Epithelial cell of esophagus (primary cell): Measurements from ENCODE around the gene PGD.

Experiments
- DNase-seq: peaks from one replicate; pipeline ENCODE4 v3.0.0; 2010; ENCODE audit warnings: low read depth
- H3K4me3 ChIP-seq: 2 replicates; pipeline ENCODE4 v1.5.1; 2011; ENCODE audit warnings: mild to moderate bottlenecking, low read length, control low read depth
- TF ChIP-seq, protein P1 (sequence below): IDR thresholded peaks from 2 replicates; pipeline ENCODE4 v1.5.1; 2011; ENCODE audit warnings: low read depth, mild to moderate bottlenecking, low read length, control low read depth, inconsistent platforms; ENCODE audit not compliant: insufficient read depth; ENCODE audit errors: missing control alignments

PGD gene

GRCh38 chr1:10428984-10429383, 30.1 kb downstream of the PGD start:
- DNase-seq = no peak
- H3K4me3 ChIP-seq = no peak overlapping the region
- TF ChIP-seq, protein P1, sequence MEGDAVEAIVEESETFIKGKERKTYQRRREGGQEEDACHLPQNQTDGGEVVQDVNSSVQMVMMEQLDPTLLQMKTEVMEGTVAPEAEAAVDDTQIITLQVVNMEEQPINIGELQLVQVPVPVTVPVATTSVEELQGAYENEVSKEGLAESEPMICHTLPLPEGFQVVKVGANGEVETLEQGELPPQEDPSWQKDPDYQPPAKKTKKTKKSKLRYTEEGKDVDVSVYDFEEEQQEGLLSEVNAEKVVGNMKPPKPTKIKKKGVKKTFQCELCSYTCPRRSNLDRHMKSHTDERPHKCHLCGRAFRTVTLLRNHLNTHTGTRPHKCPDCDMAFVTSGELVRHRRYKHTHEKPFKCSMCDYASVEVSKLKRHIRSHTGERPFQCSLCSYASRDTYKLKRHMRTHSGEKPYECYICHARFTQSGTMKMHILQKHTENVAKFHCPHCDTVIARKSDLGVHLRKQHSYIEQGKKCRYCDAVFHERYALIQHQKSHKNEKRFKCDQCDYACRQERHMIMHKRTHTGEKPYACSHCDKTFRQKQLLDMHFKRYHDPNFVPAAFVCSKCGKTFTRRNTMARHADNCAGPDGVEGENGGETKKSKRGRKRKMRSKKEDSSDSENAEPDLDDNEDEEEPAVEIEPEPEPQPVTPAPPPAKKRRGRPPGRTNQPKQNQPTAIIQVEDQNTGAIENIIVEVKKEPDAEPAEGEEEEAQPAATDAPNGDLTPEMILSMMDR = no peak

GRCh38 chr1:10429868-10430215, 31.0 kb downstream of the PGD start:
- TF ChIP-seq, protein P1 = no peak

GRCh38 chr1:10430216-10431069, 31.6 kb downstream of the PGD start, which contains the start of gene CENPS:
Gene CENPS (plus strand): TSS chr1:10430433. CDS start chr1:10430518, 85 bp downstream.
- DNase-seq = peak; percentile 84
- peak within 1 kb of the TSS; percentile 79 for H3K4me3 ChIP-seq
- TF ChIP-seq, protein P1 = peak; percentile 59

More at GRCh38 chr1:10429868-10430215, 31.0 kb downstream of the PGD start:
- H3K4me3 ChIP-seq = peak overlapping the region; percentile 79
- DNase-seq = peak; percentile 32

- H3K4me3 ChIP-seq = peak overlapping the region; percentile 79
- peak; percentile 24 for DNase-seq
- TF ChIP-seq, protein P1 = no peak
Measured at GRCh38 chr1:10431070-10431730, 32.3 kb downstream of the PGD start.

GRCh38 chr1:10432910-10433700, 34.2 kb downstream of the PGD start:
- no peak for DNase-seq
- no peak overlapping the region for H3K4me3 ChIP-seq
- TF ChIP-seq, protein P1 = no peak

DNA sequence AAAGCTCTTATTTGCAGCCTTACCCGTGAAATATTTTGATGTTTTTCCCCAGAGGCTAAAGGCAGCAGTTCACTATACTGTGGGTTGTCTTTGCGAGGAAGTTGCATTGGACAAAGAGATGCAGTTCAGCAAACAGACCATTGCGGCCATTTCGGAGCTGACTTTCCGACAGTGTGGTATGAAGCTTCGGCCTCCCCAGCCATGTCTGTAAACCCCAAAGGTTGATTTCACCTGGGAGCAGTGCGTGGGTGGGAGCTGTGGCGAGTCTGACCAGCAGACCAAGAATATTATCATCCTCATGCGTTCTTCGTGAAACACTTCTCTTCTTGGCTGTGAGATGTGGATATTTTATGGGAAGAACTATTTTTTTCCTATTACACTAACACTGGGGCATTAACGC, 34.9 kb downstream of the PGD start:
- no peak overlapping the region for H3K4me3 ChIP-seq
- TF ChIP-seq, protein P1 = no peak
- no peak for DNase-seq
